H4 (cell line): ENCODE results near the gene TMPRSS2. TPM values are rescaled to one million over a fixed set of nuclear protein-coding genes. Genes with fewer than 3 reads are reported as not detected.

ENCODE experiments used
- DNase-seq: peaks from one replicate; pipeline ENCODE4 v3.0.0-alpha.2; 2015; ENCODE audit warnings: low spot score
- total RNA-seq: library from RNA; depleted of rRNA; stranded (reverse); fragments of >200 nt; shearing (Covaris generic); gene quantifications from 2 replicates; pipeline ENCODE4 v1.2.3, GENCODE V29; 2014

The TMPRSS2 gene
- total RNA-seq, 1 experiment from 2014 or later: 0.10 TPM

- no peak for DNase-seq
These were observed 26.8 kb downstream of the TMPRSS2 start for GRCh38 chr21:41481191-41481590.

GRCh38 chr21:41480086-41480690 is 27.8 kb downstream of the TMPRSS2 start:
- no peak for DNase-seq

DNA sequence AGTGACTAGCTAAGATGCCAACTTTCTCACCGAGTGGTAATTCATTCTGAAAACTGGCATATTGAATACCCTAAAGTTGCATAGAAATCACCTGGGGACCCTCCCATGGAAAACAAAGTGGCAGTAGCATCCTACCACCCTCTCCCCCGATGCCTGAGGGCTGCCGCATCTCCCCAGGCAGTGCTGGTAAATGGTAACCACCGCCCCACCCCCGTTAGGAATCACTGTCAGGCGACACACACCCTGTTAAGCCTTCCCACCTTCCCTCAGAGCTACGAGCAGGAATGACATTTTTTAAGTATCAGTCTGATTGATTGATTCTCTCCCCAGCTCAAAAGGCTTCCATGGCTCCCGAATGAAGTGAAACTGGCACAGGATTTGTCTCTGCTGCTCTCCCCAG is 28.3 kb downstream of the TMPRSS2 start:
- DNase-seq: no peak

GRCh38 chr21:41478319-41479177 is 29.4 kb downstream of the TMPRSS2 start:
- no peak for DNase-seq

GRCh38 chr21:41477641-41478318 is 30.2 kb downstream of the TMPRSS2 start:
- peak; percentile 39 for DNase-seq

GRCh38 chr21:41475714-41476420 is 32.1 kb downstream of the TMPRSS2 start:
- DNase-seq: no peak

DNA sequence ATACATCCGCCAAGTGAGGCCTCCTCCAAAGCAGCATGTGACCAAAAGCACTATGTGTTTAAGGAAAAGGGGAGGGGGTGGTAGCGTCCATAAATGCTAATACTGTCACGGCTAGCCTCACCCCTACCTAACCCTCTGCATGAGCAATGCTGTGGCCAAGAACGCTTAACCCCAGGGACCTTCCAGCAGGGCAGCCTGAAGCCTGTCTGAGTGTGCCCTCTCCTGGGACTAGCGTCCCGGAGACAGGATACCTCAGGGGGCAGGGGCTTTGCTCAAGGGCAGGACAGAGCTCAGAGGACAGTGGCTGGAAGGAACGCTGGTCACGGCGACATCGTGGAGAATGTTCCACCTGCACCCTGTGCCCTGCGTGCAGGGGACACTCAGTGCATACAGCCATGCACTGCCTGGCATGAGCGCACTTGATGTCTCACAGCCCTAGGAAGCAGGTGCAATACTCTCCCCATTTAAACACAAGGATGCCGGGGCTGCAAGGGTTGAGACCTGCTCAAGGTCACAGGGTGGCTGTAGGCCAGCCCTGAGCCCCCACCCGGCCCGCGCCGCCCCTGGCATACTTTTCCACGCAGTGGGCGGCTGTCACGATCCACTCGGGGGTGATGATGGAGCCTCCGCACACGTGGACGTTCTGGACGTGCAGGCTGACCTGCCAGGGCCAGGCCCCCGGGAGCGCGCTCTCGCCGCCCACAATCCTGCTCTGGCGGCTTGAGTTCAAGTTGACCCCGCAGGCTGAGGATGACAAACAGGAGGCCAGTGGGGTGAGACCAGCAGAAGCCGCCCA is 35.0 kb downstream of the TMPRSS2 start:
- no peak for DNase-seq

- DNase-seq: no peak
These were observed 37.9 kb downstream of the TMPRSS2 start for GRCh38 chr21:41470054-41470453.

DNA sequence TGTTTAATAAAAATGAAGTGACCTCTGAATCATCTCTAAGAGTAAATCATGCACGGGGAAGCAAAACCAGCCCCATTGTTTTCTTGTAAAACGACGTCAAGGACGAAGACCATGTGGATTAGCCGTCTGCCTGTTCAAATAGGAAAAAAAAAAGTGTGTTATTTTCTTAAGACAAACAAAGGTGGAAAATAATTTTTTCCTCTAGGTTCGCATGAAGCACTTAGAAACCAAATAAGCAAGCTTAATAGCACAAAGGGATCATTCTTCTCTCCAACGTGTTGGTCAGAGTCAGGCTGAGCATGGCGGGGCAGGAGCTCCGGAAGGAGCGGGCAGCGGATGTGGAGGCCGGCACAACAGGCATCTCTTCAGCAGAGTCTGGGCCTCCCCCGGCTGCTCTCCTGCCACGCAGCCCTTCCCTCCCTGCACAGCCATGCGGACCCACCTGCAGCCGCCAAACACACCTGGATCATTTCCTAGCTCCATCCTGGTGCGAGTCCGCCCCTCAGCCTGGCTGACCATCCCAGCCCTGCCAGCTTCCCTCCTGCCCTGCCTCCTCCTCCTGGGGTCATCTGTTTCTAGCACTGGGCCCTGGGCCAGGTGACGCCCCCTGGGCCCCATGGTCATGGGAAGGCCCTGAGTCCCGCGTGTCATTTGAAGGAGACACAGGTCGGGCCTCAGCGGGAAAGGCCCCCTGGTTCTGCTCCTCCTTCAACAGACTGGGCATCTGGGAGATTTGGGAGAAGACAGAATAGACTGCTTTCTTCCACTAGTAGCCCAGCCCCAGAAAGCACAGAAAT is 41.7 kb downstream of the TMPRSS2 start:
- no peak for DNase-seq

DNA sequence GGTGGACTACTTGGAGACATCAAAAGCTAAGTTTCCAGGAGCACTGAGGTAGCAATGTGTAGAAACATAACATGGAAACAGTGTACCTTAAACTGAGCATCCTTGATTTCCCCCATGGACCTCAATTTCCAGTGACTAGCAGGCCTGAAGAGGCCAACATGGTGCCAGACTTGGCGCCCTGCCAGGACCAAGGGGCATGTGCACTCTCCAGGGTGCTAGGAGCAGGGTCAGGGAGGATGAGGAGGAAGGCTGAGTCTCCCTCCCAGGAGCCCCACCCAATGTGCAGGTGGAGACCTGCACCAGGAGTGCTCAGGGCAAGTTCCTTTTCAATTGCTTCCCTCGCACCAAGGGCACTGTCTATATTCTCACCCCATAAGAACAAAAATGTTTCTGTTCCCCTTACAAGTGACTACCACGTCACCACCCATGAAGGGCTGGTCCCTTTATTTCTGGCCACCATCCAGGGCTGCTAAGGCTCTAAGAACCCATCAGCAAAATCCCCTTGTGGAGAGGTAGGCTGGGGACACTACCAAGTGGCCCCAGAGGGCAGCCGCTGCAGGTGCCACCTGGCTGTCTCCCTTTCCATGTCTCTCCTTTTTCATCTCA is 42.7 kb downstream of the TMPRSS2 start:
- DNase-seq: no peak

DNA sequence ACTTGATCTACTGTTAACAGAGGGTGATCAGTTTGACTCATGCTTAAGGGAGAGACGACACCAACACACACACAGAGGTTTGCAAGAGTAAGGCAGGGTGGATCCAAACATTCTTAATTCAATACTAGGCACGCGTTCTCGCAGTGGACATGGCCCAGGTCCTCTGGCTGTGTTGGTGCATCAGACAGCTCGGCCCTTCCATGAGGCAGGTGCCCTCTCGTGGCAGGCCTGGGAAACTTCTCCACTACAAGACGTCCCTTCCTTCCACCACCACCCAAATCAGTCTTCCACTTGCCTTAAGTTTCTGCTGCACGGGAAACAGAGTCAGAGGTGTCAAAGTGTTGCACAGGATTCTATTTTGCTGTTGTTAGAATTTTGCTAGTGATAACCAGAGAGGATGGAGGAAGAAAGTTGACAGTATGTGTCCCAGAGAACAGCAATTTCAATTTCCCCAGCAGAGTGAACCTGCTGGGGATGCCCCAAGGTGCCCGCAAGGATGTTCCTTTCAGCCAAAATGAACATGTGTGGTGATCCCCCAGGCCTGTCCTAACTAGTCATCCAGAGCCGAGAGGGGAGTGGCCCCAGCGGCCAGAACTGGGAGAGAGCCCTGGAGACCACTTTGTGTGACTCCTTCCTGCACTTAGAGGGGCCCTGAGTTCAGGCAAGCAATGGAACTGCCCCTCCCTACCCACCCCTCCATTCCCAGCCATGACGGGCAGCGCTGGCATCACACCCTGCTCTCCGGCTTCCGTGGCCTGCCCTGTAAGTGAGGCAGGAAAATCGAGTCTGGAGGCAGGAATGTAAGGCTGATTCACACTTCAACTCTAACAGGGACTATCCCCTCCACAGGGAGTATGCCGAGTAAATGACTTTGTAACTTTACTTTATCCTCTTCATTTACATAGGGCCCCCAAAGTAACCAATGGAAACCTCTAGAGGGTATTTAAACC is 47.1 kb downstream of the TMPRSS2 start:
- peak; percentile 68 for DNase-seq

- no peak for DNase-seq
These were observed 47.9 kb downstream of the TMPRSS2 start for GRCh38 chr21:41459884-41460534.

DNA sequence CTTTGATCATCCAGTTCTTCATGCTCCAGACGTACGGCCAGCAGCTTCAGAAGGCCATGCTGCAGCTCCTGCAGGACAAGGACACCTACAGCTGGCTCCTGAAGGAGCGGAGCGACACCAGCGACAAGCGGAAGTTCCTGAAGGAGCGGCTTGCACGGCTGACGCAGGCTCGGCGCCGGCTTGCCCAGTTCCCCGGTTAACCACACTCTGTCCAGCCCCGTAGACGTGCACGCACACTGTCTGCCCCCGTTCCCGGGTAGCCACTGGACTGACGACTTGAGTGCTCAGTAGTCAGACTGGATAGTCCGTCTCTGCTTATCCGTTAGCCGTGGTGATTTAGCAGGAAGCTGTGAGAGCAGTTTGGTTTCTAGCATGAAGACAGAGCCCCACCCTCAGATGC is 49.4 kb downstream of the TMPRSS2 start:
- DNase-seq: no peak

DNA sequence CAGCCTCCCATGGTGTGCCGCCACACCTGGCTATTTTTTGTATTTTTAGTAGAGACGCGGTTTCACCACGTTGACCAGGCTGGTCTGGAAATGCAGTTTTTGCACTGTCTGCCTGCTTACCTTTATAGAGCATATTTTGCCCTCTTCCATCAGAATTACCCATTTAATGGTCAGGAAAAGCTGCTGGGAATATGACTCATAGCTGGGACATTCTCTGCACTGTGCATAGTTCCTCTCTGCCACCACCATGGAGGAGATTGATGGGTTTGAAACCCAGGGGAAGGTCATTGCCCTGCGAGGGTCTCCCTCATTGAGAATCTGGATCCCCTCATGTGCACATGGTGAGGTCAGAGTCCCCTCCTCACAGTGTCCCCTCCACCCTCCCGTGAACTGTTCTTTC is 49.8 kb downstream of the TMPRSS2 start:
- no peak for DNase-seq

- no peak for DNase-seq
These were observed 54.2 kb downstream of the TMPRSS2 start for GRCh38 chr21:41453761-41454160.

DNA sequence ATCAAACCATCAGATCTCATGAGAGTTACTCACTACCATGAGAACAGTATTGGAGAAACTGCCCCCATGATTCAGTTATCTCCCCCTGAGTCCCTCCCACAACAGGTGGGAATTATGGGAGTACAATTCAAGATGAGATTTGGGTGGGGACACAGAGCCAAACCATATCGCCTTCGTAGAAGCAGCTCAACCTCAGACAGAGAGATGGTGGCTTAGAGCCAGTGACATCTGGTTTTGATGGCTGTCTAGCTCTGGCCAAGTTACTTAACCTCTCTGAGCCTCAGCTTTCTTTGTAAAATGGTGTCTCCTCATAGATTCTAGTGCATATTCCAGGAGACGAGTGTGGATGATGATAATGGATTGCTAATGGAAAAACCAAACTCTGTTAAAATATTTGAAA is 54.8 kb downstream of the TMPRSS2 start:
- DNase-seq: no peak

DNA sequence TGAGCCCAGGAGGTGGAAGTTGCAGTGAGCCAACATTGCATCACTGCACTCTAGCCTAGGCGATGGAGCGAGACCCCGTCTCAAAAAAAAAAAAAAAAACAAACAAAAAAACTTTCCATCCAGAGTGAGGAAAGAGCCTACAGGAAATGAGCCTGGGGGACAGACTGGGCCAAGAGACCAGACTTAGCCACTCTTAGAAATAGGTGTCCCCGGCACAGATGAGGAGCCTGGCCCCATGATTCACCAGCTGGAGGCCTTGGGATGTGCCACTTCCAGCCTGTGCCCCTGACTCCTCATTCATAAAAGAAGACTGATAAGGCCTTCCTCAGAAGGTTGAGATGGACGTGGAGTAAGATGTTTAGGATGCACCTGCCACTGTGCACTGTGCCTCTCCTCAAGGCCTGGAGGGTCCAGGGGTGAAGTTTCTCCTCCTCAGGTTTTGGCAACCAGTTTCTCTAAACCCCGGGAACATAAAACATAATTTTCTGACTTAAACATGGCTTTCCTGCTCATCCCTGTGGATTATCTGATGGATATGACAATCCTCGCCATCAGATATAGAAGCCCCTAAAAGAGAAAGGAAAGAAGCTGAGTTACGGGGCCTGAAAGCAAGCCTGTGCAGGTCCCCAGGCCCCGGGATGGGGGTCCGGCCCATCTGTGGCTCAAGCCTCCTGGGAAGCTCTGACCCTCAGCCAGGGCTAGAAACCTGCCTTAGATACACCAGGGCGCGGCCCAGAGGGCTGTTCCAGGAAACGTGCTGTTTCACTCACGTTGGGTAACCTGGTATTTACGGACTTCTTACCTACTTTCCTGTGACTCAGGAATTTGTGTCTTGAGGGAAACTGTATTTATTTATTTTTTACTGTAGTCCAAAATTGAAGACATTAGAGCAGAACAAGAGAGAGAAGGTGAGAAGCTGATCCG is 55.9 kb downstream of the TMPRSS2 start:
- DNase-seq: no peak
